Subcutaneous preadipocyte (primary cell): ENCODE measurements around the gene PLA2R1. TPM values are rescaled to one million over a fixed set of nuclear protein-coding genes. Genes with fewer than 3 reads are reported as not detected.

Source experiments
- total RNA-seq: library from RNA; depleted of rRNA; stranded (reverse); fragments of >200 nt; gene quantifications from 2 replicates; pipeline ENCODE4 v1.2.3, GENCODE V29; 2012

PLA2R1 gene
- 5.9 and 7.7 TPM in 2 replicates for total RNA-seq

DNA sequence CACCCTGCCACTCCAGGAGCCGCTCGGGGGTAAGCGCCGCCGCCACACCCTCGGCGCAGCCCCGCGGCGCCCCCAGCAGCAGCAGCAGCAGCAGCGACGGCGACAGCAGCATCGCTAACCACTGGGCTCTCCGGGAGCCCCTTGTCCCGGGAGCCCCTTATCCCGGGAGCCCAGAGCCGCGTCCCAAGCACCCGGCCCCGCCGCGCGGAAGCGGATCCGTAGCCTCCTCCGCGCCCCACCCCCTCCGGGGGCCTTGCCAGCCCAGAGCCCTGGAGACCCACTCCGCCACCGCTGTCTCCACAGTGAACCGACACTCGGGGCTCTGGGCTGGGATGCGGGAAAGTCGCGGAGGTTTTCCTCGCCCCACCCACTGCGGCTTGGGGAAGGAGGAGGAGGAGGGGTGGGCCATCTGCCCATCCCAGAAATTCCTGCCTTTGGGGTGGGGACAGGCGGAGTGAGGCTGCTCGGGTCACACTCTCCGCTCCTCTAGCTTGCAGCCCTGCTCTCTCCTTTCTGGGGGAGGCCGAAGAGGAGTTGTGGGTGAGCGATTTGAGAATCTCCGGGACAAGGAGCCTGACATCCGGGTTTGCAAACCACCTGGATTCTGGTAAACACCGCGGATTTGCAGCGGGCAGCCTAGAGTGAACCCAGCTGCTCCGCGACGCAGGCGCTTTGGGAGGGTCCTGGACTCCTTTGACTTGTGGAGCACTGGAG, at the start of gene PLA2R1:
Gene PLA2R1 (minus strand): TSS at position 324 of the 714 bp plus-strand sequence. CDS start 212 bp downstream, at position 112.

GRCh38 chr2:159904127-159904958, 158.1 kb downstream of the PLA2R1 start, which contains the start of gene LY75:
LY75 (minus strand) TSS chr2:159904756.

Other genes with a start within 250 kb of the PLA2R1 start
- gene LY75, start 157.9 kb downstream of the PLA2R1 start, total RNA-seq = 1.8 and 2.5 TPM in 2 replicates
- gene ITGB6, start 137.7 kb upstream of the PLA2R1 start, total RNA-seq = under 0.01 and 0.20 TPM in 2 replicates